T-cell (primary cell): Measurements from ENCODE around the gene LTO1. TPM values are rescaled to one million over a fixed set of nuclear protein-coding genes. Genes with fewer than 3 reads are reported as not detected.

ENCODE experiments used
- ATAC-seq, 4 experiments: fragments of 200-7000 bp in 3 of 4; fragments of 150-1000 bp in 1 of 4; cut with Tn5 transposase; replicated peaks in 1 of 4; 1 replicate in 3 of 4; 2 replicates in 1 of 4; pipeline ENCODE4 v1.10.0; 2021; ENCODE audit warnings: moderate library complexity in 3 of 4, mild to moderate bottlenecking in 2 of 4, moderate number of reproducible peaks in 1 of 4
- CTCF ChIA-PET, 2 donors: fragments of 300-600 bp; sonication (Branson Sonifier 250); formaldehyde crosslinking; loops; one replicate each; lab custom pipeline; 2022; ENCODE audit warnings: antibody characterized with exemption in 2 of 2; lab: Charles Lee
- POLR2A ChIA-PET, 2 donors: fragments of 300-600 bp; sonication (Branson Sonifier 250); formaldehyde crosslinking; loops; one replicate each; lab custom pipeline; 2022; ENCODE audit warnings: antibody characterized with exemption in 2 of 2; lab: Charles Lee
- DNase-seq, 35 experiments: peaks; one replicate each; pipeline versions ENCODE4 v3.0.0 to v3.0.0-alpha.2; 2013 to 2023
- H3K27ac ChIP-seq: one replicate; pipeline ENCODE4 v1.5.1; 2013; ENCODE audit warnings: low read length
- H3K27me3 ChIP-seq, 2 experiments: replicated peaks in 1 of 2; 1 replicate in 1 of 2; 2 replicates in 1 of 2; pipeline versions ENCODE4 v1.6.1 to v1.7.0; 2013; ENCODE audit warnings: low read length in 1 of 2, mixed read lengths in 1 of 2; ENCODE audit not compliant: control insufficient read depth in 2 of 2, insufficient read depth in 2 of 2; ENCODE audit errors: extremely low read depth in 1 of 2
- H3K36me3 ChIP-seq, 2 donors: 1 replicate in 1 of 2; 2 replicates in 1 of 2; pipeline versions ENCODE4 v1.6.1 to v1.7.0; 2013; ENCODE audit warnings: low read length in 1 of 2; ENCODE audit not compliant: control insufficient read depth in 2 of 2, insufficient read depth in 1 of 2; ENCODE audit errors: extremely low read depth in 1 of 2
- H3K4me1 ChIP-seq, 2 experiments: 1 replicate in 1 of 2; 2 replicates in 1 of 2; pipeline versions ENCODE4 v1.6.1 to v1.7.0; 2013; ENCODE audit warnings: low read length in 2 of 2, mixed read lengths in 1 of 2; ENCODE audit not compliant: insufficient read depth in 2 of 2, control insufficient read depth in 1 of 2; ENCODE audit errors: extremely low read depth in 1 of 2
- H3K4me3 ChIP-seq, 2 donors: 1 replicate in 1 of 2; 2 replicates in 1 of 2; pipeline versions ENCODE4 v1.5.1 to v1.7.0; 2013; ENCODE audit warnings: mild to moderate bottlenecking in 2 of 2, low read length in 1 of 2, moderate library complexity in 1 of 2; ENCODE audit not compliant: control insufficient read depth in 1 of 2; ENCODE audit errors: extremely low read depth in 1 of 2
- H3K9me3 ChIP-seq: 2 replicates; pipeline ENCODE4 v1.7.0; 2013
- H3K27ac Mint-ChIP-seq, 2 donors: one replicate each; pipeline ENCODE4 v1.8.0; 2020 to 2021; ENCODE audit warnings: mild to moderate bottlenecking in 2 of 2, mixed read lengths in 2 of 2
- H3K27me3 Mint-ChIP-seq, 2 donors: one replicate each; pipeline ENCODE4 v1.8.0; 2021 to 2022; ENCODE audit warnings: mixed read lengths in 2 of 2
- H3K36me3 Mint-ChIP-seq: one replicate; pipeline ENCODE4 v1.8.0; 2021; ENCODE audit warnings: mixed read lengths
- H3K4me1 Mint-ChIP-seq, 3 donors: one replicate each; pipeline ENCODE4 v1.8.0; 2020 to 2022; ENCODE audit warnings: mixed read lengths in 3 of 3, mild to moderate bottlenecking in 1 of 3
- H3K4me3 Mint-ChIP-seq, 3 donors: one replicate each; pipeline ENCODE4 v1.8.0; 2020 to 2022; ENCODE audit warnings: mild to moderate bottlenecking in 3 of 3, mixed read lengths in 3 of 3, moderate library complexity in 3 of 3
- H3K9me3 Mint-ChIP-seq, 3 donors: one replicate each; pipeline ENCODE4 v1.8.0; 2020 to 2022; ENCODE audit warnings: mixed read lengths in 3 of 3
- WGBS: methylation state at CpG from one replicate; pipeline ENCODE4 v1.1.5; 2013; ENCODE audit warnings: missing lambda C conversion rate; ENCODE audit not compliant: insufficient coverage; 5-methylcytosine and 5-hydroxymethylcytosine counted together
- total RNA-seq, 35 experiments: library from RNA in 6 of 35; stranded (reverse) in 6 of 35; fragments of 120-200 nt in 1 of 35; gene quantifications; one replicate each; pipeline versions ENCODE4 v1.2.1 to v1.2.4 and lab custom pipeline; 2013 to 2026

LTO1 gene
- total RNA-seq, 5 donors from 2014 or later (not counting 1 experiment from before 2014, with no cell fraction given), result 31.8 to 64.2 (median 57.4) TPM

DNA sequence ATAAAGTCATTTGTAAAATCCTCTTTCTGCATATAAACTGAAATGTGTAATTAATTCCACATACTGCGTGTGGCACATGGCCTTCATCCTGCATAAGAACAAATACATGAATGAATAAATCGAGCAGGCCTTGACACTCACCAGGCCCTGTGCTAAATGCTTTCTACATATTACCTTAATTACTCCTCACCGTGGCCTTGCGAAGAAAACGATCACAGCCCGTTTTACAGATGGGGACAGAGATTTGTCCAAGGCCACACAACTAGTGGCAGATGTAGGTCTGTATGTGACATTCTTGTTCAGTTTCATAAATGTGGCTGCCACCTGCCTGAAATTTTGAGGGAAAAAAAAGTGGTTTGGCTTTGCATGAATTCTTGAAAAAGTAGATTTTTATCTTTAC lies 40.0 kb downstream of the LTO1 start:
- Histone ChIP-seq H3K27ac (no peak overlapping the region), H3K36me3 (no peaks in the 10 kb centered on the region), H3K4me3 (no peak overlapping the region), H3K27me3 (peaks cover 10 to 58% of the 10 kb centered on the region in 2 experiments), H3K9me3 (no peaks in the 10 kb centered on the region), H3K4me1 (peaks cover 14 to 33% of the 10 kb centered on the region in 2 experiments)
- no CpG with 5 or more reads among the region's 6 CpGs for WGBS
- Mint-ChIP-seq H3K4me3 (no peak overlapping the region), H3K27me3 (peaks cover 32 to 57% of the 10 kb centered on the region in 2 donors), H3K36me3 (no peaks in the 10 kb centered on the region), H3K27ac (no peak overlapping the region), H3K4me1 (peaks cover 5 to 25% (median 24%) of the 10 kb centered on the region in 3 donors), H3K9me3 (no peaks in the 10 kb centered on the region)
- CTCF ChIA-PET, result no interaction called here
- POLR2A ChIA-PET, result no interaction called here
- DNase-seq (no peak), ATAC-seq (no peak)

DNA sequence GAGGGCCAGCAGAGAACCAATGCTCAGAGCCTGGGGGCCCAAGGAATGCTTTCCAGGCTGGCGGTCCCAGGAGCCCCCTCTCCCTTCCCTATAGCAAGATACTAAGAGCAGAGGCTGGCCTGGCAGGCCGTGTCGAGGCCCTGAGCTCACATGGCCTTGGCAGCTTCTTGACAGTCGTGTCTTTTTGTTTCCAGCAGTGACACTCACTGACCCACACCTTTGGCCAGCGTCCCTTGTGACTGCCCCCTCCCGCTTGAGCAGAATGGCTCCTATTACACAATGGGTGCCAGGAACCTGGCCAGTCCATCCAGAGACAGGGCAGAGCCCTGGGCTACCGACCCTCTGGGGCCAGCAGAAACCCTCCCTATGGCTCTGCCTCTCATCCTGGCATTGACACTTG lies 40.6 kb downstream of the LTO1 start:
- no peaks in the 10 kb centered on the region for H3K36me3 ChIP-seq
- H3K9me3 Mint-ChIP-seq, result peaks cover 0 to 5% (median 4%) of the 10 kb centered on the region in 3 donors
- no peak for ATAC-seq
- no peak for DNase-seq
- CTCF ChIA-PET, result no interaction called here
- H3K27ac Mint-ChIP-seq, result no peak overlapping the region
- no peak overlapping the region for H3K27ac ChIP-seq
- 71% methylated on average over 5 of the region's 7 CpGs for WGBS
- H3K36me3 Mint-ChIP-seq, result no peaks in the 10 kb centered on the region
- no peaks in the 10 kb centered on the region for H3K9me3 ChIP-seq
- H3K4me1 Mint-ChIP-seq, result peaks cover 0 to 19% (median 18%) of the 10 kb centered on the region in 3 donors
- H3K4me1 ChIP-seq, result peaks cover 12 to 28% of the 10 kb centered on the region in 2 experiments
- H3K27me3 Mint-ChIP-seq, result peaks cover 29 to 51% of the 10 kb centered on the region in 2 donors
- H3K4me3 Mint-ChIP-seq, result no peak overlapping the region
- H3K4me3 ChIP-seq, result no peak overlapping the region
- peaks cover 7 to 54% of the 10 kb centered on the region in 2 experiments for H3K27me3 ChIP-seq
- POLR2A ChIA-PET, result no interaction called here

DNA sequence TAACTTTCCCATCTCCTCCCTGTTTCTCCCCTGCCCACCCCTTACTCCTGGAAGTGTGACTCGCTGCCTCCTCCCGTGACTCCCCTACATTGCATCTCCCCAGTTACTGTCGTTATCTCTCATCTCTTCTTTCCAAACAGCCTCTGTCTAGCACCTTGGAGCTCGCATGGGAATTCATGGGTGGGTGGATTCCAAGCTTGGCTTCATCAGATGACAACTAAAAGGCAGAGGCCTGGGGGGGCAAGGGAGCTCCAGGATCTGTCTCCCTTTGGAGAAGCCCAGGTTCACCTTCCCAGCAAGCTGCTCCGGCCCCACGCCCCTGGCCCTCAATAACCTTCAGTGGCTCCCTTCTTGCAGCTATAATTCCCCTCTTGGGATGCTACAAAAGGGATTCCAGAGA lies 41.1 kb downstream of the LTO1 start:
- H3K4me1 Mint-ChIP-seq, result peaks cover 0 to 18% (median 16%) of the 10 kb centered on the region in 3 donors
- ChIA-PET CTCF (no interaction called here), POLR2A (no interaction called here)
- H3K9me3 Mint-ChIP-seq, result peaks cover 0 to 8% (median 6%) of the 10 kb centered on the region in 3 donors
- WGBS, result 83% methylated on average over 1 of the region's 6 CpGs
- Histone ChIP-seq H3K9me3 (no peaks in the 10 kb centered on the region), H3K4me3 (no peak overlapping the region), H3K27me3 (peaks cover 6 to 51% of the 10 kb centered on the region in 2 experiments), H3K36me3 (no peaks in the 10 kb centered on the region), H3K4me1 (peaks cover 12 to 25% of the 10 kb centered on the region in 2 experiments), H3K27ac (no peak overlapping the region)
- H3K27ac Mint-ChIP-seq, result no peak overlapping the region
- ATAC-seq, result no peak
- H3K27me3 Mint-ChIP-seq, result peaks cover 30 to 50% of the 10 kb centered on the region in 2 donors
- no peak for DNase-seq
- no peaks in the 10 kb centered on the region for H3K36me3 Mint-ChIP-seq
- no peak overlapping the region for H3K4me3 Mint-ChIP-seq

DNA sequence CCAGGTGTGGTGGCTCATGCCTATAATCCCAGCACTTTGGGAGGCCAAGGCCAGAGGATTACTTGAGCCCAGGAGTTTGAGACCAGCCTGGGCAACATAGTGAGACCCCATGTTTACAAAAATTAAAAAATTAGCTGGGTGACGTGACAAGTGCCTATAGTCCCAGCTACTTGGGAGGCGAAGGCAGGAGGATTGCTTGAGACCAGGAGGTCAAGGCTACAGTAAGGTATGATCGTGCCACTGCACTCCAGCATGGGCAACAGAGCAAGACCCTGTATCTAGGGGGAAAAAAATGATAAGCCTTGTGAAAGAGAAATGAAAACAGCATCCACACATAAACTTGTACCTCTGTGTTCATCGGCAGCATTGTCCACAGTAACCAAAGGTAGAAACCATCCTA lies 42.3 kb downstream of the LTO1 start:
- Histone ChIP-seq H3K27me3 (peaks cover 4 to 49% of the 10 kb centered on the region in 2 experiments), H3K9me3 (no peaks in the 10 kb centered on the region), H3K27ac (no peak overlapping the region), H3K4me1 (peaks cover 7 to 14% of the 10 kb centered on the region in 2 experiments), H3K4me3 (no peak overlapping the region), H3K36me3 (no peaks in the 10 kb centered on the region)
- DNase-seq, result no peak
- peaks cover 28 to 46% of the 10 kb centered on the region in 2 donors for H3K27me3 Mint-ChIP-seq
- ChIA-PET CTCF (no interaction called here), POLR2A (no interaction called here)
- peaks cover 0 to 8% (median 6%) of the 10 kb centered on the region in 3 donors for H3K9me3 Mint-ChIP-seq
- 72% methylated on average over 2 of the region's 4 CpGs for WGBS
- no peak for ATAC-seq
- peaks cover 0 to 11% (median 10%) of the 10 kb centered on the region in 3 donors for H3K4me1 Mint-ChIP-seq
- H3K27ac Mint-ChIP-seq, result no peak overlapping the region
- H3K4me3 Mint-ChIP-seq, result no peak overlapping the region
- no peaks in the 10 kb centered on the region for H3K36me3 Mint-ChIP-seq

DNA sequence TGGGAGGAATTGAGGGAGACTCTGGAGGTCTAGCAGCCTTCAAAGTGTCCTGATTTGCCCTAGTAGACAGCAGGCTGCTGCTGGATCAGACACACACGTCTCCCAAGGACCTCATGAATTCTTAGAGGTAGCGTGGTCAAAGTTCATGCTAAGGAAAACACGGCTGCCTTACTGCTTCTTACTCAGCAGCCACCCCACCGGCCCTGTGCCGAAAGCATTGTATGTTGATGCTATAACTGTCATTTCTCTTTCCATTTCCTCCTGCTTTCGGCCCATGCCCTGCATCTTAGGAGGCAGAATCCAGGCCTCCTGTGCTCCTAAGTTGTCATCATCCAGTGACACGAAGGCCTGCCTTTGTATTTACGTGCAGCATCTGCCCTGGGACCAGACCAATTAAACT lies 44.7 kb downstream of the LTO1 start:
- H3K9me3 Mint-ChIP-seq, result peaks cover 0 to 8% (median 6%) of the 10 kb centered on the region in 3 donors
- no peaks in the 10 kb centered on the region for H3K4me1 Mint-ChIP-seq
- H3K27ac Mint-ChIP-seq, result no peak overlapping the region
- 100% methylated on average over 4 of the region's 8 CpGs for WGBS
- Histone ChIP-seq H3K4me3 (no peak overlapping the region), H3K9me3 (no peaks in the 10 kb centered on the region), H3K27ac (no peak overlapping the region), H3K36me3 (no peaks in the 10 kb centered on the region), H3K27me3 (peaks cover 0 to 35% of the 10 kb centered on the region in 2 experiments), H3K4me1 (no peaks in the 10 kb centered on the region)
- POLR2A ChIA-PET, result no interaction called here
- CTCF ChIA-PET, result no interaction called here
- H3K27me3 Mint-ChIP-seq, result peaks cover 37 to 41% of the 10 kb centered on the region in 2 donors
- DNase-seq (no peak), ATAC-seq (no peak)
- H3K36me3 Mint-ChIP-seq, result no peaks in the 10 kb centered on the region
- no peak overlapping the region for H3K4me3 Mint-ChIP-seq

DNA sequence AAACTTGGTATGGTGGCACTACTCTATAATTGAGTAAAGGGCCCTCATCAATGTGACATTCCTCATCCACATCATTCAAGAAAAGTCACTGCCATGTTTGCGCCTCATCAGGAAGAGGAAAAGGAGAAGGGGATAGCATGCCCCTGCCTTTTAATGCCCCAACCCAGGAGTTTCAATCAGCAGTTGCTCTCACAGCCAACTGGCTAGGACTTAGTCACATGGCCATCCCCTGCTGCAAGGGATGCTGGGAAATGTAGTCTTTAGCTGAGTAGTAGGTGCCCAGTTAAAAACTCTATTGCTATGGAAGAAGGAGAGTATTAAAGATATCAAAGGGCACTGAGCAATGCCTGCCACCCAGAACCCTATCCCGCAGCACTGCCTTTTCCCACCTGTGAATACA lies 45.1 kb downstream of the LTO1 start:
- Histone ChIP-seq H3K27me3 (peaks cover 0 to 35% of the 10 kb centered on the region in 2 experiments), H3K4me1 (no peaks in the 10 kb centered on the region), H3K4me3 (no peak overlapping the region), H3K27ac (no peak overlapping the region), H3K9me3 (no peaks in the 10 kb centered on the region), H3K36me3 (no peaks in the 10 kb centered on the region)
- DNase-seq (peak in 1 of 35 experiments; percentile 13), ATAC-seq (no peak)
- ChIA-PET POLR2A (no interaction called here), CTCF (no interaction called here)
- WGBS, result no CpG with 5 or more reads among the region's 2 CpGs
- Mint-ChIP-seq H3K4me3 (no peak overlapping the region), H3K36me3 (no peaks in the 10 kb centered on the region), H3K4me1 (no peaks in the 10 kb centered on the region), H3K27ac (no peak overlapping the region), H3K9me3 (peaks cover 0 to 8% (median 6%) of the 10 kb centered on the region in 3 donors), H3K27me3 (peaks cover 37% of the 10 kb centered on the region in 2 donors)
